ENCODE measurements around the gene TBC1D8.

- TF ChIP-seq CTCF (conservative IDR thresholded peaks at IDR 0.05): no peak
- no peak for TF ChIP-seq ZFX (IDR thresholded peaks at IDR 0.05)
Observed at GRCh38 chr2:101140237-101140636, 10.9 kb downstream of the TBC1D8 start.
